ENCODE results near the gene PRKCD.

The PRKCD gene

DNA sequence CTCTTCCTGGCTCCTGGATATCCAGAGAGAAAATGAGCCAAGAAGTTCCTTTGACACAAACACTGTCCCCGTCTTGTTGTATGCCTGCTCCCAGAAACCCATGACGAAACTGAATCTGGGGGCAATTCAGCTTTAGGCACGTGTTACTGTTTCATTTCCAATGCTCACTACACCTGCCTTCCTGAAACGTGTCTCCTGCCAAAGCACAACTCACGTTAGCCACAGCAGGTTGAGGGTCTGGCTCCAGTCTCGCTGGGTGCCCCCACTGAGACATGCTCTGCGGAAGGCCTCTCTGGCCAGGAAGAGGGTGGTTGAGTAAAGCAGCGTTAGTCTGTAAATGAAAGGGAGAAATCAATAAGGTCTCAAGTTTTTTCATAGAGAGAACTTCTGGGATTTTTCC lies 37.5 kb upstream of the PRKCD start:
- Histone ChIP-seq H3K9me3 (ENCODE audit: control insufficient read depth in 2 of 2, low read length in 2 of 2) (no peaks in the 10 kb centered on the region), H3K36me3 (ENCODE audit: control insufficient read depth in 2 of 2, insufficient read depth in 2 of 2, low read length in 2 of 2) (peaks cover 54 to 68% of the 10 kb centered on the region in 2 donors), H3K27ac (ENCODE audit: low read depth in 2 of 2, low read length in 2 of 2) (no peak overlapping the region), H3K9ac (ENCODE audit: low read depth in 1 of 2, low read length in 2 of 2) (no peak overlapping the region), H3K27me3 (ENCODE audit: control insufficient read depth in 2 of 2, insufficient read depth in 2 of 2, low read length in 2 of 2) (no peaks in the 10 kb centered on the region), H3K4me1 (ENCODE audit: control insufficient read depth in 2 of 2, insufficient read depth in 2 of 2, low read length in 2 of 2) (no peaks in the 10 kb centered on the region), H3K4me3 (ENCODE audit: low read length in 2 of 2) (no peak overlapping the region)

DNA sequence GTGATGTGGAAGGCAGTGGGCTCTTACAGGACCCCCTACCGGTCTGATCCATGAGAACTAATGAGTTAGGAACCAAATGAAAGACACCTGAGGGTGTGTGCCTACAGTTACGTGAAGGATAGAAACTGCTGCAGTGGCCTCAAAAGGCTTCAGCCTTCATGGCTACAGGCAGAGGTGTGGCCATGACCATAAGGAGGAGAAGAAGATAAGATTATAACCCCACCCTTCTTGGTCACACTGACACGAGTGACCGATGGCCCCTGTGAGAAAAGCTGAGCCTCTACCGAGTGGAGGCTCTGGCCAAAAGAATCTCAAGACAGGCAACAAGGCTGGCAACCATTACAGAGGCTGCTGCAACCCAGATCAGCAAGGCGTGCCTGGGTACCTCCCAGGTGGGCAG lies 37.1 kb upstream of the PRKCD start:
- H3K4me3 ChIP-seq (ENCODE audit: low read length in 2 of 2) = no peak overlapping the region
- peaks cover 1% of the 10 kb centered on the region in 2 donors for H3K4me1 ChIP-seq (ENCODE audit: control insufficient read depth in 2 of 2, insufficient read depth in 2 of 2, low read length in 2 of 2)
- H3K9ac ChIP-seq (ENCODE audit: low read depth in 1 of 2, low read length in 2 of 2) = no peak overlapping the region
- no peak overlapping the region for H3K27ac ChIP-seq (ENCODE audit: low read depth in 2 of 2, low read length in 2 of 2)
- H3K36me3 ChIP-seq (ENCODE audit: control insufficient read depth in 2 of 2, insufficient read depth in 2 of 2, low read length in 2 of 2) = peaks cover 50 to 65% of the 10 kb centered on the region in 2 donors
- H3K27me3 ChIP-seq (ENCODE audit: control insufficient read depth in 2 of 2, insufficient read depth in 2 of 2, low read length in 2 of 2) = no peaks in the 10 kb centered on the region
- no peaks in the 10 kb centered on the region for H3K9me3 ChIP-seq (ENCODE audit: control insufficient read depth in 2 of 2, low read length in 2 of 2)

DNA sequence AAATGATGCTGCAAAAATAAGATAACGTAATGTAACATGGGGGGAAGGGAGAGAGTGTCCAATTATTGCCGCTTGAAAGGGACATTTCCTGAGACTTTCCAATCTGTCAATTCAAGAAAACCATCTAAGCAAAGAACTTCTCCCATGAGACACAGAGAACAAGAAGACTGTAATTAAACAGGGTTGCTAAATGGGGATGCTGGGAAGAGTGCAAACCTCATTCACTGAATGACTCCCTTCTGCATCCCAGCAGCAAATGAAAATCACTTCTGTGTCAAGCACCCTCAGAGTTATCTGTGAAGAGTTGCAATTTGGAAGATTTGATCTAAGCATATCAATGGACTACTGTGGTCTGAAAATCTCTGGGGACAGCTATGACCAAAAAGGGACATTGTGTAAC lies 34.4 kb upstream of the PRKCD start:
- Histone ChIP-seq H3K27me3 (ENCODE audit: control insufficient read depth in 2 of 2, insufficient read depth in 2 of 2, low read length in 2 of 2) (no peaks in the 10 kb centered on the region), H3K27ac (ENCODE audit: low read depth in 2 of 2, low read length in 2 of 2) (no peak overlapping the region), H3K4me3 (ENCODE audit: low read length in 2 of 2) (no peak overlapping the region), H3K9ac (ENCODE audit: low read depth in 1 of 2, low read length in 2 of 2) (no peak overlapping the region), H3K36me3 (ENCODE audit: control insufficient read depth in 2 of 2, insufficient read depth in 2 of 2, low read length in 2 of 2) (peaks cover 29 to 39% of the 10 kb centered on the region in 2 donors), H3K9me3 (ENCODE audit: control insufficient read depth in 2 of 2, low read length in 2 of 2) (no peaks in the 10 kb centered on the region), H3K4me1 (ENCODE audit: control insufficient read depth in 2 of 2, insufficient read depth in 2 of 2, low read length in 2 of 2) (peaks cover 16 to 22% of the 10 kb centered on the region in 2 donors)

DNA sequence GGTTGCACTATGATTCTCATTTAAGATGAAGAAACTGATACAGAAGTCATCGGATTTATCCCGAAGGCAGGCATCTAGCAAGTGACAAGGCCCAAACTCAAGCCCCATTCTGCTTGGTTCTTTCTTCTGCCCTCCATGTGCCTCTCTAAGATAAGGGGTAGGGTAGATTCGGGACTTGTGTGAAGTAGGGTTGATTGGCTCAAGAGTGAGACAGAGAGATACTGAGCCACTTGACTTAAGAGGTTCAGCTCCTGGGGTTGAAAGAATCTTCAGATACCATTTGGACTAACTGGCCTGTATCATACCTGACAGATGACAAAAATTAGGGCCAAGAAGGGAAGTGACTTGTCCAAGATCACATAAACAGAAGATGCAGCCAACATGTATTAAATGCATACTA lies 31.7 kb upstream of the PRKCD start:
- peaks cover 18 to 33% of the 10 kb centered on the region in 2 donors for H3K4me1 ChIP-seq (ENCODE audit: control insufficient read depth in 2 of 2, insufficient read depth in 2 of 2, low read length in 2 of 2)
- H3K4me3 ChIP-seq (ENCODE audit: low read length in 2 of 2) = peak overlapping the region; percentile 86
- no peak overlapping the region for H3K27ac ChIP-seq (ENCODE audit: low read depth in 2 of 2, low read length in 2 of 2)
- peaks cover 6 to 15% of the 10 kb centered on the region in 2 donors for H3K36me3 ChIP-seq (ENCODE audit: control insufficient read depth in 2 of 2, insufficient read depth in 2 of 2, low read length in 2 of 2)
- peak overlapping the region; percentile 85 to 87 for H3K9ac ChIP-seq (ENCODE audit: low read depth in 1 of 2, low read length in 2 of 2)
- no peaks in the 10 kb centered on the region for H3K27me3 ChIP-seq (ENCODE audit: control insufficient read depth in 2 of 2, insufficient read depth in 2 of 2, low read length in 2 of 2)
- H3K9me3 ChIP-seq (ENCODE audit: control insufficient read depth in 2 of 2, low read length in 2 of 2) = no peaks in the 10 kb centered on the region

DNA sequence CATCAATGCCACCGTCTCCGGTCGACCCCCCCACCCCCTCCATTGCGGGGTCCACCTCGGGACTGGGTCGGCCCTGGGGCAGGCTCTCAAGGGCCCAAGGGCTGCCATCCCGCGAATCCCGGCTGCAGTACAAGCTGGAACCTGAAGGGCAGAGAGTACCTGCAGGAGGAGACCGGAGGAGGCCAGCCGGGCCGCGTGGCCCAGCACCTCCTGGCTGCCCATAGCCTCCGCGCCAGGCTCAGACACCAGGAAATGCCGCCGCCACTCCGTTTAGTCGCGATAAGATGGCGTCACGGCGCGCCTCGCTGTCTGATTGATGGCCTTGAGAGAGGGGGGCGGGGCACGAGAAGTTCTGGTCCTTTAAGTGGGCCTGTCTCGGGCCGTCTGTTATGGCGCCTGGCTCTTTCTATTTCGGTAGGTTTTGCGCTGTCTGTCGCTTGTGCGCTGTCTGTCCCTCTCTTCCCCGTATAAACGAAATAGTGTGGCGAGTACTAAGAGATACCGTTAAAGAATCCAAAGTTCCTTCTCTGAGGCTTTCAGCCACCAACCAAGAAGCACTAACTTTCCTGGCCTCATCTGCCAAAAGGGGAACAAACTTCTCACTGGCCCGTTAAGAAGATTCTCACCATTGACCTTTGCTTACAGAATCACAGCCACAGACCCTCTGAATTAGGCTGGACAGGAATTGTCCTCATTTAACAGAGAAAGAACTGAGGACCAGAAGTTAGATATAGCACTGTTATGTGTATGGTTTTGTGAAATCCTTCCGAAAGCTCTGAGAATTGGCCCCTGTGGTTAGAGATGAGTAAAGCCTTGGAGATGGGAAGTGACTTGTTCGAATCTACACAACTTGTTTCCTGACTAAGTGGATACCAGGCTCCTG lies 30.6 kb upstream of the PRKCD start, which contains the start of gene RFT1:
Gene RFT1, minus strand, starts transcription at position 257 of the 883 bp plus-strand sequence. Its CDS starts 35 bp downstream, at position 222.
- Histone ChIP-seq H3K27ac (ENCODE audit: low read depth in 2 of 2, low read length in 2 of 2) (peak within 1 kb of the TSS; percentile 81 to 89), H3K27me3 (ENCODE audit: control insufficient read depth in 2 of 2, insufficient read depth in 2 of 2, low read length in 2 of 2) (no peaks in the 10 kb centered on the region), H3K4me3 (ENCODE audit: low read length in 2 of 2) (peak within 1 kb of the TSS; percentile 86), H3K9me3 (ENCODE audit: control insufficient read depth in 2 of 2, low read length in 2 of 2) (no peaks in the 10 kb centered on the region), H3K9ac (ENCODE audit: low read depth in 1 of 2, low read length in 2 of 2) (peak within 1 kb of the TSS; percentile 85 to 87), H3K36me3 (ENCODE audit: control insufficient read depth in 2 of 2, insufficient read depth in 2 of 2, low read length in 2 of 2) (peaks cover 0 to 4% of the 10 kb centered on the region in 2 donors), H3K4me1 (ENCODE audit: control insufficient read depth in 2 of 2, insufficient read depth in 2 of 2, low read length in 2 of 2) (peaks cover 24 to 40% of the 10 kb centered on the region in 2 donors)

DNA sequence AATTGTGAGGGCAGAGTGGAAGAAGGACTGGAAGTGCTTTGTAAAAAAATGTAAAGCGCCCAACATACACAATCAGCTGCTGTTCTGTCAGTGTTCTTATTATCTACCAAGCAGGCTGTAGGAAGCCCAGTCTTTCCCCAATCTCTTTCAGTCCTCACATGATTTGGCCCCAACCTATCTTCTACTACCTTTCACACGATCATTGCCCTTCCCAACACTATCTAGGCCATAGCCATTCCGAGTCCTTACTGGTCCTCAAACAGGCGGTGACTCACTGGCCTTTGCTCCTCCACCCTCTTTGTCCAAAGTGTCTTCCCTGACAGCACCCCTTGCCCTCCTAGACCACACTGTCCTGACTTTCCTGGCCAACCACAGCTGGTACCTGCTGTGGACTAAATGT lies 29.9 kb upstream of the PRKCD start:
- Histone ChIP-seq H3K9me3 (ENCODE audit: control insufficient read depth in 2 of 2, low read length in 2 of 2) (no peaks in the 10 kb centered on the region), H3K9ac (ENCODE audit: low read depth in 1 of 2, low read length in 2 of 2) (peak overlapping the region; percentile 85 to 87), H3K27ac (ENCODE audit: low read depth in 2 of 2, low read length in 2 of 2) (peak overlapping the region; percentile 81 to 89), H3K36me3 (ENCODE audit: control insufficient read depth in 2 of 2, insufficient read depth in 2 of 2, low read length in 2 of 2) (no peaks in the 10 kb centered on the region), H3K4me3 (ENCODE audit: low read length in 2 of 2) (peak overlapping the region; percentile 86), H3K27me3 (ENCODE audit: control insufficient read depth in 2 of 2, insufficient read depth in 2 of 2, low read length in 2 of 2) (no peaks in the 10 kb centered on the region), H3K4me1 (ENCODE audit: control insufficient read depth in 2 of 2, insufficient read depth in 2 of 2, low read length in 2 of 2) (peaks cover 24 to 40% of the 10 kb centered on the region in 2 donors)

DNA sequence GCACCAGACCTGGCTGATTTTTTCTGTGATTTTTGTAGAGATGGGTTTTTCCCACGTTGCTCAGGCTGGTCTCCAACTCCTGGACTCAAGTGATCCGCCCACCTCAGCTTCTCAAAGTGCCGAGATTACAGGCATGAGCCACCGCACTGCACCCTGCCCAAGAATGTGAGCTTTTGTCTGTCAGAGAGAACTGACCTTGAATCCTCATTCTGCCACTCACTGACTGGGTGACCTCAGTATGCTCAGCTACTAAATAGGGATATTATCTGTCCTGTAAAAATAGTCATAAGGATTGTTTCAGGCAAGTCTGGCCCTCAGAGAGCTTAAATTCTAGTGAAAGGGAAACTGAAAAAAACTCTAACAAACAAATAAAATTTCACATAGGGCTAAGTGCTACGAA lies 28.7 kb upstream of the PRKCD start:
- Histone ChIP-seq H3K4me1 (ENCODE audit: control insufficient read depth in 2 of 2, insufficient read depth in 2 of 2, low read length in 2 of 2) (peaks cover 24 to 40% of the 10 kb centered on the region in 2 donors), H3K9ac (ENCODE audit: low read depth in 1 of 2, low read length in 2 of 2) (no peak overlapping the region), H3K4me3 (ENCODE audit: low read length in 2 of 2) (no peak overlapping the region), H3K9me3 (ENCODE audit: control insufficient read depth in 2 of 2, low read length in 2 of 2) (no peaks in the 10 kb centered on the region), H3K27ac (ENCODE audit: low read depth in 2 of 2, low read length in 2 of 2) (peak overlapping the region in 1 of 2 donors; percentile 5), H3K27me3 (ENCODE audit: control insufficient read depth in 2 of 2, insufficient read depth in 2 of 2, low read length in 2 of 2) (no peaks in the 10 kb centered on the region), H3K36me3 (ENCODE audit: control insufficient read depth in 2 of 2, insufficient read depth in 2 of 2, low read length in 2 of 2) (no peaks in the 10 kb centered on the region)

DNA sequence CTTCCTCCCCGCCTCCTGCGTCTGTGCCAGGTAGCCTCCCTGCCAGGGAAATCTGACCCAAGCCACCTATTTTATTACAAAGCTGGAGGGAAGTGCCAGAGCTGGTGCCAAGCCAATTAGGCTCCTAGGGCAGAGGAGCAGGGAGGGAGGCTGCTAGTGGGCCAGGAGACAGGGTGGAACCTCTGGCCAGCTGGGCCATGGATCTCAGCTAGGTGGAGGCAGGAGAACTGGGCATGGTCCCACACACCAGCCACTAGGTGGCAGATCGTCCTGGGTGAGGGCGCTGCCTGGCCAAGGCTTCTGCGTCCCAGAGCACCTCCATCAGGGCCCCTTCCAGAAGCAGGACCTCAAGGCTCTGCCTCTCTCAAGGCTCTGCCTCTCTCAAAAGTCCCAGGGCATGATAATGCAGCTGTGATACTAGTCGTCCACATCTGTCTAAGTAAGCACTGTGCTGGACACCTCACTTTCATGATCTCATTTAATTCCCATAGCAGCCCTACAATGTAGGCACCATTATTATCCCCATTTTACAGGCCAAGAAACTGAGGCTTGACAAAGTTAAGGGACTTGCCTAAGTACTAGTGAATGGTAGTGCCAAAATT lies 26.3 kb upstream of the PRKCD start:
- Histone ChIP-seq H3K27ac (ENCODE audit: low read depth in 2 of 2, low read length in 2 of 2) (peak overlapping the region; percentile 68 to 70), H3K9ac (ENCODE audit: low read depth in 1 of 2, low read length in 2 of 2) (peak overlapping the region in 1 of 2 donors; percentile 37), H3K4me1 (ENCODE audit: control insufficient read depth in 2 of 2, insufficient read depth in 2 of 2, low read length in 2 of 2) (peaks cover 15 to 31% of the 10 kb centered on the region in 2 donors), H3K36me3 (ENCODE audit: control insufficient read depth in 2 of 2, insufficient read depth in 2 of 2, low read length in 2 of 2) (no peaks in the 10 kb centered on the region), H3K9me3 (ENCODE audit: control insufficient read depth in 2 of 2, low read length in 2 of 2) (no peaks in the 10 kb centered on the region), H3K27me3 (ENCODE audit: control insufficient read depth in 2 of 2, insufficient read depth in 2 of 2, low read length in 2 of 2) (no peaks in the 10 kb centered on the region), H3K4me3 (ENCODE audit: low read length in 2 of 2) (no peak overlapping the region)

DNA sequence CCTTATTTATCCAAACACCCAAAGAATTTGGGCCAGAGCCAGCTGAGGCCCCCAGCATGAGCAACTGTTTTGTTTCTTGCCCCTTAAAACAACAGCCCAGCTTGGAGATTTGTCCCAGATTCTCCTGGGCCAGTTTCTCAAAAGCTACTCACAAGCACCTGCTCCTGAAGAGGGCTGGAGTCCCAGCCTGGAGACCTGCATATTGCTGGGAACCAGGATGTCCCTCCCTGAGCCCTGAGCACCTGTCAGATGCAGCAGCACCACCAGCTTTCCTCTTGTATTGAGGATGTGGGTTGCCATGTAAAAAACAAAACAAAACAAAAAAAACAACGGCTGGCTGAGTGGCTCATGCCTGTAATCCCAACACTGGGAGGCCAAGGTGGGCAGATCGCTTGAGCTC lies 23.8 kb upstream of the PRKCD start:
- Histone ChIP-seq H3K27me3 (ENCODE audit: control insufficient read depth in 2 of 2, insufficient read depth in 2 of 2, low read length in 2 of 2) (no peaks in the 10 kb centered on the region), H3K4me3 (ENCODE audit: low read length in 2 of 2) (no peak overlapping the region), H3K4me1 (ENCODE audit: control insufficient read depth in 2 of 2, insufficient read depth in 2 of 2, low read length in 2 of 2) (peaks cover 8 to 16% of the 10 kb centered on the region in 2 donors), H3K9me3 (ENCODE audit: control insufficient read depth in 2 of 2, low read length in 2 of 2) (no peaks in the 10 kb centered on the region), H3K9ac (ENCODE audit: low read depth in 1 of 2, low read length in 2 of 2) (no peak overlapping the region), H3K36me3 (ENCODE audit: control insufficient read depth in 2 of 2, insufficient read depth in 2 of 2, low read length in 2 of 2) (no peaks in the 10 kb centered on the region), H3K27ac (ENCODE audit: low read depth in 2 of 2, low read length in 2 of 2) (no peak overlapping the region)

DNA sequence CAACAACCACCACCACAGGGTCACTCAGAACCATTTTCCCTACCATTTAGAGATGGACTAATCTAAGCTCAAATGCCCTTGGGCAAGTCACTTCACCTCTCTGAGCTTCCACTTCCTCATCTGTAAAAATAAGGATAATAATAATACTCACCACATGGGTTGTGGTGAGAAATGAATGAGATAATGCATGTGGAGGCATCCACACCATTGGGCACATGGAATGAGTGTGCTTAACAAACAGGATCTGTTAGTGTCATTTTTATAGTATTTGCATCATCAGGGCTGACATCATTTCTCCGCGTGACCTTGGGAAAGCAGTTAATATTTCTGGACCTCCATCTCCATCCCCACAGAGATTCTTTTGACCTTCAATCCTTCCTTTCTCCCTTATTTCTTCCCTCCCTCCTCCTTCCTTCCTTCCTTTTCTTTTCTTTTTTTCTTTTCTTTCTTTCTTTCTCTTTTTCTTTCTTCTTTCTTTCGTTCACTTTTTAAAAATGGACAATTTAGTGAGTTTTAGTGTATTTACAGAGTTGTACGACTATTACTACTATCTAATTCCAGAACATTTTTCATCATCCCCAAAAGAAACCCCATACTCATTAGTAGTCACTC lies 23.1 kb upstream of the PRKCD start:
- Histone ChIP-seq H3K4me1 (ENCODE audit: control insufficient read depth in 2 of 2, insufficient read depth in 2 of 2, low read length in 2 of 2) (peaks cover 8 to 11% of the 10 kb centered on the region in 2 donors), H3K9ac (ENCODE audit: low read depth in 1 of 2, low read length in 2 of 2) (no peak overlapping the region), H3K9me3 (ENCODE audit: control insufficient read depth in 2 of 2, low read length in 2 of 2) (no peaks in the 10 kb centered on the region), H3K27ac (ENCODE audit: low read depth in 2 of 2, low read length in 2 of 2) (no peak overlapping the region), H3K27me3 (ENCODE audit: control insufficient read depth in 2 of 2, insufficient read depth in 2 of 2, low read length in 2 of 2) (no peaks in the 10 kb centered on the region), H3K36me3 (ENCODE audit: control insufficient read depth in 2 of 2, insufficient read depth in 2 of 2, low read length in 2 of 2) (no peaks in the 10 kb centered on the region), H3K4me3 (ENCODE audit: low read length in 2 of 2) (no peak overlapping the region)

Data from mucosa of rectum (tissue), 2 donors.